Measurements from ENCODE around the gene CENPO. TPM values are rescaled to one million over a fixed set of nuclear protein-coding genes. Genes with fewer than 3 reads are reported as not detected.

Gene CENPO, protein sequence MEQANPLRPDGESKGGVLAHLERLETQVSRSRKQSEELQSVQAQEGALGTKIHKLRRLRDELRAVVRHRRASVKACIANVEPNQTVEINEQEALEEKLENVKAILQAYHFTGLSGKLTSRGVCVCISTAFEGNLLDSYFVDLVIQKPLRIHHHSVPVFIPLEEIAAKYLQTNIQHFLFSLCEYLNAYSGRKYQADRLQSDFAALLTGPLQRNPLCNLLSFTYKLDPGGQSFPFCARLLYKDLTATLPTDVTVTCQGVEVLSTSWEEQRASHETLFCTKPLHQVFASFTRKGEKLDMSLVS
- total RNA-seq = 28.8 and 30.6 TPM in 2 replicates
- long read RNA-seq, full-length matches to known transcripts = 5 of 26 reads
- long read RNA-seq, partial matches to known transcripts = 5 of 26 reads
- long read RNA-seq, other reads (novel, unspliced or antisense) = 16 of 26 reads

DNA sequence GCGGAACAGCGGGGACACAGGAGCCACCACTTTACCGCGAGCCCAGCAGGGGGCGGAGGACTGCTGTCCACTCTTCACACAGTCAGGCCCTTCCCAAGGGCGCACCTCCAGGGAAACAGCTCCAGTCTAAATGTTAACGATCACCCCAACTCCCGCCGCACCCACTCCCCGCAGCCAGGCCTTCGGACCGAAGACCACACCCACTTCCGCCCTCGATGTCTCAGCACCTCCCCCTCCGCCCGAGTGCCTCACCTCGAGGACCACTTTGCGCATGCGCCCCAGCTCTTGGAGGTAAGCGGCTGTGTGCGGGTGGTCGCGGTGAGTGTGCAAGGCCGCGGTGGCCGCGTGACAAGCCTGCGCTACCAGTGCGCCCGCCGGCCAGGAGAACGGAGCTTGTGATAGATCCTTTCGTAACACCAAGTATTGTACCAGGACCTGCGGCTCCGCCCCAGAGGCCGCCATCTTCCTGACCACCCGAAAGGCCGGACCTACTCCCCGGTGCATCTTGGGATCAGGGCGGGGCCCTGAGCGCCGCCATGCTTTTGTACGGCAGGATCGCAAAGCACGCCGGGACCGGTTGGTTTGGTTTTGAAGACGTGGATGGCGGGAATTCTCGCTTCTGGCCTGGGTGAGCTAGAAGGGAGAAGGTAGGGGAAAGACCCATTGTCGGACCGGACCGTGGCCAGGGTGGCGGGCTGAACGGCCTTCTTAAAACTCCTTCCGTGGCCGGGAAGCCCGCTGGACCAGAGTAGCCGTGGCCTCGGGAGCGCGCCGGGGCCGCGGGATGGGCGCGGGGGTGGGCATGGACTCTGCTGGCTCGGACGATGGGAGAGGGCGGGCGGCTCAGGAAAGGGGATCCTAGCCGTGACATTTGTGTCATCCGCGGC lies at the start of gene CENPO, which contains the start of gene PTRHD1:
TSS of gene CENPO (plus strand) at position 552 of the 887 bp plus-strand sequence. CDS start 495 bp downstream, outside the sequence.
TSS of gene PTRHD1 (minus strand) at position 518 of the 887 bp plus-strand sequence. CDS start at position 504, 14 bp downstream.
- Mint-ChIP-seq H3K36me3 (ENCODE audit: insufficient read depth) (peaks cover 12% of the 10 kb centered on the region), H3K4me3 (ENCODE audit: low read depth) (peak within 1 kb of the TSS; percentile 99), H3K9me3 (ENCODE audit: low read depth) (no peaks in the 10 kb centered on the region), H3K4me1 (ENCODE audit: low read depth) (peaks cover 16% of the 10 kb centered on the region), H3K27ac (peak within 1 kb of the TSS; percentile 100), H3K27me3 (no peaks in the 10 kb centered on the region)
- TF ChIP-seq, protein P1, sequence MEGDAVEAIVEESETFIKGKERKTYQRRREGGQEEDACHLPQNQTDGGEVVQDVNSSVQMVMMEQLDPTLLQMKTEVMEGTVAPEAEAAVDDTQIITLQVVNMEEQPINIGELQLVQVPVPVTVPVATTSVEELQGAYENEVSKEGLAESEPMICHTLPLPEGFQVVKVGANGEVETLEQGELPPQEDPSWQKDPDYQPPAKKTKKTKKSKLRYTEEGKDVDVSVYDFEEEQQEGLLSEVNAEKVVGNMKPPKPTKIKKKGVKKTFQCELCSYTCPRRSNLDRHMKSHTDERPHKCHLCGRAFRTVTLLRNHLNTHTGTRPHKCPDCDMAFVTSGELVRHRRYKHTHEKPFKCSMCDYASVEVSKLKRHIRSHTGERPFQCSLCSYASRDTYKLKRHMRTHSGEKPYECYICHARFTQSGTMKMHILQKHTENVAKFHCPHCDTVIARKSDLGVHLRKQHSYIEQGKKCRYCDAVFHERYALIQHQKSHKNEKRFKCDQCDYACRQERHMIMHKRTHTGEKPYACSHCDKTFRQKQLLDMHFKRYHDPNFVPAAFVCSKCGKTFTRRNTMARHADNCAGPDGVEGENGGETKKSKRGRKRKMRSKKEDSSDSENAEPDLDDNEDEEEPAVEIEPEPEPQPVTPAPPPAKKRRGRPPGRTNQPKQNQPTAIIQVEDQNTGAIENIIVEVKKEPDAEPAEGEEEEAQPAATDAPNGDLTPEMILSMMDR (IDR thresholded peaks at IDR 0.05; ENCODE audit: unreplicated experiment) = peak; percentile 78
- DNase-seq (ENCODE audit: low spot score, unreplicated experiment) = peak; percentile 91

- DNase-seq (ENCODE audit: low spot score, unreplicated experiment) = no peak
- Mint-ChIP-seq H3K27ac (no peak overlapping the region), H3K4me3 (ENCODE audit: low read depth) (no peak overlapping the region), H3K4me1 (ENCODE audit: low read depth) (no peaks in the 10 kb centered on the region), H3K36me3 (ENCODE audit: insufficient read depth) (peaks cover 4% of the 10 kb centered on the region), H3K9me3 (ENCODE audit: low read depth) (no peaks in the 10 kb centered on the region), H3K27me3 (no peaks in the 10 kb centered on the region)
- TF ChIP-seq, protein P1 (IDR thresholded peaks at IDR 0.05; ENCODE audit: unreplicated experiment) = no peak
Measured at GRCh38 chr2:24743924-24744323, 49.3 kb upstream of the CENPO start.

DNA sequence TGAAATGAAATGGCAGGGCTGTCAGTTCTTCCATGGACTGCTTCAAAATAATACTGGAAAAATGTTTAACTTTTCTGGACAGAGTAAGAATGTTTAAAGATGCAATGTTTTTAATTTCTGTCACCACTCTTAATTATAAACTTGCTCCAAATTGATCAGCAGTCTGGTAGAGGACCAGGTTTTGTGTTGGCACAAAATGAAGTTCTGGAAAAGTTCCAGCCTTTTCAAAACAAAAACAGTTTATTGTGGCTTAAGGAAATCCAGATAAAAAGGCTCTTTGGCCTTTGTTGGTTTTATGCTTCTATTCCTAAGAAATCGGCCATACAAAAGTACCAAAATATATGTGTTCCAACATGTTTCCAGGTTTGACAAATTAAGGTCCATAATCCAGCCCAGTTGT lies 48.9 kb upstream of the CENPO start:
- no peaks in the 10 kb centered on the region for H3K9me3 Mint-ChIP-seq (ENCODE audit: low read depth)
- TF ChIP-seq, protein P1 (IDR thresholded peaks at IDR 0.05; ENCODE audit: unreplicated experiment) = no peak
- no peak overlapping the region for H3K4me3 Mint-ChIP-seq (ENCODE audit: low read depth)
- peaks cover 5% of the 10 kb centered on the region for H3K36me3 Mint-ChIP-seq (ENCODE audit: insufficient read depth)
- H3K27ac Mint-ChIP-seq = no peak overlapping the region
- H3K27me3 Mint-ChIP-seq = no peaks in the 10 kb centered on the region
- no peaks in the 10 kb centered on the region for H3K4me1 Mint-ChIP-seq (ENCODE audit: low read depth)
- no peak for DNase-seq (ENCODE audit: low spot score, unreplicated experiment)

DNA sequence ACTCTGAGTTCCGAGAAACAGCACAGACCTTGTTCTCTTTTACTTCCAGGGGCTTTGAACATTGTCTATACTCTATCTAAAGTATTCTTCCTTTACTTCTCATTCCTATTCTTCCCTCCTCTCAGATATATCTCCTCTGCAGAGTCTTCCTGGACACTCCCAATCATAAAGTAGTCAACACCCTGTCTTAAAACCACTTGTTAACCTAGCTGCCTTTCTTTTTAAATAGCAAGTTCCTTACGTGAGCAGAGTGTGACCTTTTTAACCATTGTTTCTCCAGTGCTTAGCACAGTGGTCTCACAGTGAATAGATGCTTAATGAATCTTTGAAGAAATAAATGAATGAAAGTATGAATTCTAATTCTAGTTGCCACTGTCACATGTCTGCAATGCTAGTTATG lies 47.4 kb upstream of the CENPO start:
- Mint-ChIP-seq H3K9me3 (ENCODE audit: low read depth) (no peaks in the 10 kb centered on the region), H3K4me3 (ENCODE audit: low read depth) (no peak overlapping the region), H3K27me3 (no peaks in the 10 kb centered on the region), H3K27ac (no peak overlapping the region), H3K36me3 (ENCODE audit: insufficient read depth) (peaks cover 7% of the 10 kb centered on the region), H3K4me1 (ENCODE audit: low read depth) (no peaks in the 10 kb centered on the region)
- DNase-seq (ENCODE audit: low spot score, unreplicated experiment) = no peak
- TF ChIP-seq, protein P1 (IDR thresholded peaks at IDR 0.05; ENCODE audit: unreplicated experiment) = no peak

GRCh38 chr2:24747299-24747698 lies 45.9 kb upstream of the CENPO start:
- Mint-ChIP-seq H3K27ac (no peak overlapping the region), H3K36me3 (ENCODE audit: insufficient read depth) (peaks cover 9% of the 10 kb centered on the region), H3K4me1 (ENCODE audit: low read depth) (no peaks in the 10 kb centered on the region), H3K4me3 (ENCODE audit: low read depth) (no peak overlapping the region), H3K27me3 (no peaks in the 10 kb centered on the region), H3K9me3 (ENCODE audit: low read depth) (no peaks in the 10 kb centered on the region)
- no peak for DNase-seq (ENCODE audit: low spot score, unreplicated experiment)
- TF ChIP-seq, protein P1 (IDR thresholded peaks at IDR 0.05; ENCODE audit: unreplicated experiment) = no peak

Data from progenitor cell of endocrine pancreas (in vitro differentiated cells).